Duodenal mucosa (tissue), 2 donors: ENCODE measurements around the gene PAGE2B.
"Not testable (repeated sequence)": the region's sequence is repeated elsewhere in the genome, so short reads cannot be mapped to it uniquely, and the experiment has no call there.

Source experiments
- H3K27ac ChIP-seq: one replicate; pipeline ENCODE4 v1.7.0; 2013; ENCODE audit warnings: low read depth, low read length
- H3K27me3 ChIP-seq, 2 donors: one replicate each; pipeline ENCODE4 v1.7.0; 2013; ENCODE audit warnings: low read length in 2 of 2, control low read depth in 1 of 2; ENCODE audit not compliant: insufficient read depth in 2 of 2, control insufficient read depth in 1 of 2
- H3K36me3 ChIP-seq, 2 donors: one replicate each; pipeline ENCODE4 v1.7.0; 2013; ENCODE audit warnings: low read length in 2 of 2, control low read depth in 1 of 2; ENCODE audit not compliant: insufficient read depth in 2 of 2, control insufficient read depth in 1 of 2
- H3K4me1 ChIP-seq, 2 donors: one replicate each; pipeline ENCODE4 v1.7.0; 2013; ENCODE audit warnings: low read length in 2 of 2, control low read depth in 1 of 2; ENCODE audit not compliant: insufficient read depth in 2 of 2, control insufficient read depth in 1 of 2
- H3K4me3 ChIP-seq, 2 donors: one replicate each; pipeline ENCODE4 v1.7.0; 2013; ENCODE audit warnings: low read length in 2 of 2, low read depth in 1 of 2
- H3K9ac ChIP-seq, 2 donors: one replicate each; pipeline ENCODE4 v1.7.0; 2013; ENCODE audit warnings: low read length in 2 of 2, low read depth in 1 of 2
- H3K9me3 ChIP-seq, 2 donors: one replicate each; pipeline ENCODE4 v1.7.0; 2013; ENCODE audit warnings: low read length in 2 of 2, control low read depth in 1 of 2; ENCODE audit not compliant: control insufficient read depth in 1 of 2

Gene PAGE2B

GRCh38 chrX:55107911-55108310 lies 33.1 kb downstream of the PAGE2B start:
- no peaks in the 10 kb centered on the region for H3K27me3 ChIP-seq
- H3K4me3 ChIP-seq = no peak overlapping the region
- H3K36me3 ChIP-seq = no peaks in the 10 kb centered on the region
- no peaks in the 10 kb centered on the region for H3K4me1 ChIP-seq
- no peak overlapping the region for H3K9ac ChIP-seq
- no peaks in the 10 kb centered on the region for H3K9me3 ChIP-seq
- no peak overlapping the region for H3K27ac ChIP-seq

GRCh38 chrX:55109306-55109705 lies 34.5 kb downstream of the PAGE2B start:
- Histone ChIP-seq H3K9ac (no peak overlapping the region), H3K36me3 (no peaks in the 10 kb centered on the region), H3K27me3 (no peaks in the 10 kb centered on the region), H3K4me3 (no peak overlapping the region), H3K4me1 (no peaks in the 10 kb centered on the region), H3K27ac (no peak overlapping the region), H3K9me3 (no peaks in the 10 kb centered on the region)

- no peak overlapping the region for H3K27ac ChIP-seq
- H3K9ac ChIP-seq = no peak overlapping the region
- no peaks in the 10 kb centered on the region for H3K4me1 ChIP-seq
- no peaks in the 10 kb centered on the region for H3K36me3 ChIP-seq
- no peaks in the 10 kb centered on the region for H3K27me3 ChIP-seq
- no peak overlapping the region for H3K4me3 ChIP-seq
- no peaks in the 10 kb centered on the region for H3K9me3 ChIP-seq
These were observed 36.9 kb downstream of the PAGE2B start for GRCh38 chrX:55111578-55112254.

DNA sequence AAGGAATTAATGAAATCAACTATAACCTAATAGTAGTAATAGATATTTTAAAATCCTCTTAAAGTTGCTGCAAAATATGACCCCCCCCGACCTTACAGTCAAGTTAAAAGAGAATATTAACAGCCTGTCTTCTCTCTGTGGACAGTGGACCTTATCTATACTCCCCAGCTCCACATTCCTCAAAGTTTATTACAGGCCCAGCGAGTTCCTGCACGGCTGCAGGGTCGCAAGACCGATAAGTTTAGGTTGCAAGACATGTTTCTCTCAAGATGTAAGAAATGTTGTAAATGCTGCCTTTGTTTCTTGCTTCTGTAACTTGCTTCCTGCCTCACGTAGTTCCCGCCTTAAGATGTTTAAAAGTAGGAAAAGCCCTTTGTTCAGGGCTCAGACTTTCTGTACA lies 41.8 kb downstream of the PAGE2B start:
- not testable (repeated sequence) for H3K27me3 ChIP-seq, H3K9ac ChIP-seq, H3K9me3 ChIP-seq, H3K4me3 ChIP-seq, H3K36me3 ChIP-seq, H3K4me1 ChIP-seq, H3K27ac ChIP-seq

GRCh38 chrX:55118574-55118973 lies 43.7 kb downstream of the PAGE2B start:
- H3K4me1 ChIP-seq = no peaks in the 10 kb centered on the region
- no peak overlapping the region for H3K27ac ChIP-seq
- H3K4me3 ChIP-seq = no peak overlapping the region
- H3K27me3 ChIP-seq = no peaks in the 10 kb centered on the region
- H3K9me3 ChIP-seq = no peaks in the 10 kb centered on the region
- H3K36me3 ChIP-seq = no peaks in the 10 kb centered on the region
- H3K9ac ChIP-seq = no peak overlapping the region

DNA sequence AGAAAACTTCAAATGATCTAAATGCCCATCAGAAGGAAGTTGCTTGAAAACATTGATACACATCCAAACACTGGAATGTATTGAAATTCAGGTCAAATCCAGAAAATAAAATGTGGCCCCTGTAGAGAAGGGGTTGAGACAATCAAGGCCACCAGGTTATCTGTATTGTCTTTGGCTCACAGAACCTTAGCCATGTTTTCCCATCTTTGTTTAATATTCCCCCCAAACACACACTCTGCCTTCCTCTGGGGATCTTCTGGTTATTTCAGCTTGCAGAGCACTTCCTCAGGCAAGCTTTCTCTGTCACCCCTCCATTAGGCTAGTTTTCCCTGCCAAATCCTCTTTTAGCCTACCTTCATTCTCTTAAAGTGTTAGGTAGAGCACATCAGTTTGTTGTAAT lies 44.4 kb downstream of the PAGE2B start:
- Histone ChIP-seq H3K27me3 (no peaks in the 10 kb centered on the region), H3K9me3 (no peaks in the 10 kb centered on the region), H3K27ac (no peak overlapping the region), H3K36me3 (no peaks in the 10 kb centered on the region), H3K4me1 (peaks cover 0 to 2% of the 10 kb centered on the region in 2 donors), H3K9ac (no peak overlapping the region), H3K4me3 (no peak overlapping the region)

GRCh38 chrX:55119712-55120111 lies 44.9 kb downstream of the PAGE2B start:
- no peak overlapping the region for H3K4me3 ChIP-seq
- H3K9me3 ChIP-seq = no peaks in the 10 kb centered on the region
- H3K4me1 ChIP-seq = peaks cover 0 to 5% of the 10 kb centered on the region in 2 donors
- no peak overlapping the region for H3K27ac ChIP-seq
- no peaks in the 10 kb centered on the region for H3K27me3 ChIP-seq
- H3K9ac ChIP-seq = no peak overlapping the region
- H3K36me3 ChIP-seq = no peaks in the 10 kb centered on the region

- no peaks in the 10 kb centered on the region for H3K27me3 ChIP-seq
- no peaks in the 10 kb centered on the region for H3K36me3 ChIP-seq
- no peak overlapping the region for H3K9ac ChIP-seq
- no peak overlapping the region for H3K27ac ChIP-seq
- no peaks in the 10 kb centered on the region for H3K9me3 ChIP-seq
- H3K4me1 ChIP-seq = peaks cover 0 to 5% of the 10 kb centered on the region in 2 donors
- H3K4me3 ChIP-seq = no peak overlapping the region
These were observed 46.0 kb downstream of the PAGE2B start for GRCh38 chrX:55120761-55121358.

- H3K36me3 ChIP-seq = no peaks in the 10 kb centered on the region
- no peak overlapping the region for H3K4me3 ChIP-seq
- H3K9ac ChIP-seq = no peak overlapping the region
- no peak overlapping the region for H3K27ac ChIP-seq
- H3K9me3 ChIP-seq = no peaks in the 10 kb centered on the region
- no peaks in the 10 kb centered on the region for H3K27me3 ChIP-seq
- peaks cover 0 to 5% of the 10 kb centered on the region in 2 donors for H3K4me1 ChIP-seq
These were observed 49.1 kb downstream of the PAGE2B start for GRCh38 chrX:55123900-55124299.

GRCh38 chrX:55127692-55128091 lies 52.9 kb downstream of the PAGE2B start:
- H3K4me1 ChIP-seq = peaks cover 0 to 5% of the 10 kb centered on the region in 2 donors
- no peak overlapping the region for H3K27ac ChIP-seq
- no peaks in the 10 kb centered on the region for H3K27me3 ChIP-seq
- H3K9me3 ChIP-seq = no peaks in the 10 kb centered on the region
- no peak overlapping the region for H3K4me3 ChIP-seq
- H3K9ac ChIP-seq = no peak overlapping the region
- H3K36me3 ChIP-seq = no peaks in the 10 kb centered on the region
